C4-2B (cell line): Measurements from ENCODE around the gene FNDC3B.

Source experiments
- ZFX ChIP-seq: fragments of 450-650 bp; IDR thresholded peaks from 2 replicates; pipeline ENCODE4 v1.6.1; 2017
- TF ChIP-seq, protein P1 (sequence below): fragments of 450-650 bp; conservative IDR thresholded peaks from 2 replicates; pipeline ENCODE4 v1.5.1; 2017; ENCODE audit warnings: mild to moderate bottlenecking

DNA sequence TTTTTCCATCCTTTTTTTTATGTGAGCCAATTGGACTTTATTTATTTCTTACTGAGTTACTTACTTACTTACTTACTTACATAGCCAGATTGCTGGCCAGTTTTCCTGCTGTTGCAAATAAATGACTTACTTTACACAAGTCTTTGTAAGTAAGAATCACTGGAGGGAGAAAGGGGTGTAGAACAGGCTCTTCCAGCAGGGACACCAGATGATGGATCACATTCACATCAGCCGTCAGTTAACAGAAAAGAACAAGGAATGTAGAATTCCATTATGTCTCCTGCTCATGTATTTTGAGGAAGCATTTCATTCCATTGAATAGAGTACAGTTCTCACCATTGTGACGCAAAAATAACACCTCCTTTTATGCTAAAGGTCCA lies 188.6 kb downstream of the FNDC3B start:
- TF ChIP-seq, protein P1, sequence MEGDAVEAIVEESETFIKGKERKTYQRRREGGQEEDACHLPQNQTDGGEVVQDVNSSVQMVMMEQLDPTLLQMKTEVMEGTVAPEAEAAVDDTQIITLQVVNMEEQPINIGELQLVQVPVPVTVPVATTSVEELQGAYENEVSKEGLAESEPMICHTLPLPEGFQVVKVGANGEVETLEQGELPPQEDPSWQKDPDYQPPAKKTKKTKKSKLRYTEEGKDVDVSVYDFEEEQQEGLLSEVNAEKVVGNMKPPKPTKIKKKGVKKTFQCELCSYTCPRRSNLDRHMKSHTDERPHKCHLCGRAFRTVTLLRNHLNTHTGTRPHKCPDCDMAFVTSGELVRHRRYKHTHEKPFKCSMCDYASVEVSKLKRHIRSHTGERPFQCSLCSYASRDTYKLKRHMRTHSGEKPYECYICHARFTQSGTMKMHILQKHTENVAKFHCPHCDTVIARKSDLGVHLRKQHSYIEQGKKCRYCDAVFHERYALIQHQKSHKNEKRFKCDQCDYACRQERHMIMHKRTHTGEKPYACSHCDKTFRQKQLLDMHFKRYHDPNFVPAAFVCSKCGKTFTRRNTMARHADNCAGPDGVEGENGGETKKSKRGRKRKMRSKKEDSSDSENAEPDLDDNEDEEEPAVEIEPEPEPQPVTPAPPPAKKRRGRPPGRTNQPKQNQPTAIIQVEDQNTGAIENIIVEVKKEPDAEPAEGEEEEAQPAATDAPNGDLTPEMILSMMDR: no peak
- TF ChIP-seq ZFX: no peak
